Islet of Langerhans (tissue), 1 donor: ENCODE results near the gene MMP19.

ENCODE experiments used
- FAIRE-seq: peaks from one replicate; lab custom pipeline; 2011; peaks lifted over from hg19 to GRCh38; lab: Jason Lieb, UNC

The MMP19 gene

DNA sequence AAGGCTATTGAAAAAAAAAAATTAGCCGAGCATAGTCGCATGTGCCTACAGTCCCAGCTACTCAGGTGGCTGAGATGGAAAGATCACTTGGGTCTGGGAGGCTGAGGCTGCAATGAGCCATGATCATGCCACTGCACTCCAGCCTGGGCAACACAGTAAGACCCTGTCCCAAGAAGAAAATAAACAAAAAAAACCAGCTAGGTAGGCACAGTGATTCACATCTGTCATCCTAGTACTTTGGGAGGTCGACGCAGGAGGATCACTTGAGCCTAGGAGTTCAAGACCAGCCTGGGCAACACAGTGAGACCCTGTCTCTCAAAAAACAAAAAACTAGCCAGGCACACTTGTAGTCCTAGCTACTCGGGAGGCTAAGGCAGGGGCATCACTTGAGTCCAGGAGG is 33.5 kb downstream of the MMP19 start:
- no peak for FAIRE-seq

DNA sequence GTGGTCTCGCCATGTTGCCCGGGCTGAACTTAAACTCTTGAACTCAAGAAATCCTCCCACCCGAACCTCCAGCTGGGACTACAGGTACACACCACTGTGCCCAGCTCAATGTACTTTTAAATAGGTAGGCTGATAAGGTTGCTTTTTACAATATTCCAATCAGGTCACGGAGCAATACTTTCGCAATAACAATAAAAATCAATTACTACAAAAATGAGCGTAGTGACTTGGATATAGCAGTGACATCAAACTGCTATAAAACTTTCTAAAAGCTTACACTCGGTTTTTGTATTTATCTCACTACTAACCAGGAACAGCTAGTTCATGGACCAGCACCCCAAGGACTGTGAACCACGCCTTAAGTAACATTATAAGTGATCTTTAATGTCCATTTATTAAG is 35.8 kb downstream of the MMP19 start:
- no peak for FAIRE-seq

DNA sequence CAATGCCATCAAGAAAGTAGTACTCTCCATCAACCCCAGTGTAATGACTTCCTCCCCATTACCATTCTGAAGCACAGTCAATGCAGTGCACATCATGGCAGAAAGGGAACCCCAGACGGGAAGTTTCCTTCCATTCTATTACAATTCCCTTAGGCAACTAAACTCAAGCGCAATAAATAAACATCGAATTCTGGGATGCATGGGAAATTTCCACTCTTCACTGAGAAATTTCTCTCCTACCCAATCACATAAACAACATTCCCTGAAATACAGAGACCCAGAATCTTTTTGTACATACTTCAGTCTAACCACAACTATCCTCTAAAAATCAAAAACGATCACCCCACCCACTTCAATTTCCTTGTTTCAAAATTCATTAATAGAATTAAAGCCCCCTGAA is 45.2 kb downstream of the MMP19 start:
- FAIRE-seq, result no peak

DNA sequence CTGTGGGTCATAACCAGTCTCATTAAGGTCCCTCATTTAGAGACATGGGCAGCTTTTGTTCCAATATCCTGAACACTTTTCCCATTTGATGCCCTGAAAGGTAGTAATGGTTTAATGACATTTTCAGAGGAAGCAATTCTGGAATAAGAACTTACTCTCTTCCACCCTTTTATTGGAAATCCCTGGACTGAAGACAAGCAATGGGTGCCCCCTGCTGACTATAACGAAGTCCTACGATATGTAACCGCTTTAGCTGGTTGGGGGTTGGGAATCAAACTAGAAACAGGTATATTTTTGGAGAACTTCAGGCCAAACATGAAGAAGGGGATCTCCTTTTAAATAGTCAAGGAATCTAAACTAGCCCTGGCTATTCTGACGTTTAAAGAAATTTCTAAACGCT is 45.7 kb downstream of the MMP19 start:
- no peak for FAIRE-seq

DNA sequence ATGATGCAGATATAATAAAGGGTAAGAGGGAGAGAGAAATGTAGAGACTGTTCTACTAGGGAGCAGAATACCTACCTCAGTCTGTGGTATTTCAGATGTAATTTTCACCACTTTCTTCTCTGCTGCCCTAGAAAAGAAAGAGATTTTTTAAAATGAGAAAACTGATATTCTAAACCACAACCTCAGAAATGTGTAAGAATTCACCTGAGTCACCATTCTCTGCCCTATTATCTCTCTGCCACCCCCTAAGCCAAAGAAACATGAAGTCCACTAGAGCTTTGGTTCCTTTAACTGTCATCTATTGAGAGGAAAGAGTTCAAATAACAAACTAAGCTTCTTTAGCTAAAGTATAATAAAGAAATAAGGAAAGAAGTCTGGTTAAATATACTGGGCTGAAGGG is 46.8 kb downstream of the MMP19 start:
- no peak for FAIRE-seq

DNA sequence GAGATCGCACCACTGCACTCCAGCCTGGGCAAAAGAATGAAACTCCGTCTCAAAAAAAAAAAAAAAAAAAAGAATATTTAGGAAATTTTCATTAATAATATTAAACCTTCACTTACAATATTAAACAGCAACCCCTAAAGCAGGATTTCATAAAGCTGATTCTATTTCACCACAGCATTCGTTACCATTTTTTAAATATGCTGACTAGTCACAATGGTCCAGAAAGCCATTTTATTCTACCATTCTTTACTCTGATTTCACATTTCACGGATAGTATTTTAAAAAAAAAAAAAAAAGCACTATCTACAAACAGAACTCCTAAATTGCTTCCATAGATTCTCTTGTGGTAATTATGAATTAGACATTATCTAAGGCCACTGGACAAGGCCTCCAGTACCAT is 52.8 kb downstream of the MMP19 start:
- no peak for FAIRE-seq

DNA sequence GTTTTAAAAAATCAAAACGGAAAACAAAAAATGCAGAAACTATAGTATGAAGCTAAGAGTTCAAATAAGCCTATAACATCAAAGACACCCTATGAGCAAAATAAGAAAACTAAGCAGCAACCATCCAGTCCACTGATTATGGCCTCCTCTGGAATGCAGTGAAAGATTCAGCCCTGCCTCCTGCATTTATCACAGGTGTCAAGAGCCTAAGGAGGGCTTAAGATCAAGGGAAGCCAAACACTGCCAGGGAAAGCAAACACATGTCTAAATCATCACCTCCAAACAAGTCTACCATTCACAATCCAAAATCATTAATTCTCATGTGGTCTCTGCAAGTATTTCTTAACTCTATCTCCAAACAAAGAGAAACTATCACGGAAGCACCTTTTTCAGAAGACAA is 53.6 kb downstream of the MMP19 start:
- no peak for FAIRE-seq

DNA sequence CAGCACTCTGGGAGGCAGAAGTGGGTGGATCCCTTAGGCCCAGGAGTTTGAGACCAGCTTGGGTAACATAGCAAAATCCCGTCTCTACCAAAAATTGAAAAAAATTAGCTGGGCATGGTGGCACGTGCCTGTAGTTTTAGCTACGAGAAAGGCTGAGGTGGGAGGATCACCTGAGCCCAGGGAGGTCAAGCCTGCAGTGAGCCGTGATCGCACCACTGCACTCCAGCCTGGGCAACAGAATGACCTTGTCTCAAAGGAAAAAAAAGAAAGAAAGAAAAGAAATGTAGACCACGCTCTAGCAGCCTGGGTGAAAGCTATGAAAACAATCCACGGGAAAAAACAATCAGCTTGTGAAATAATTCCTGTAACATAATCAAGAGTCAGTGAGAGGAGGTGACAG is 54.2 kb downstream of the MMP19 start:
- FAIRE-seq, result no peak
